ENCODE measurements around the gene SDF4. TPM values are rescaled to one million over a fixed set of nuclear protein-coding genes. Genes with fewer than 3 reads are reported as not detected.

Gene SDF4
- total RNA-seq, 4 donors from 2014 or later: 93.3 to 170 (median 110) TPM

DNA sequence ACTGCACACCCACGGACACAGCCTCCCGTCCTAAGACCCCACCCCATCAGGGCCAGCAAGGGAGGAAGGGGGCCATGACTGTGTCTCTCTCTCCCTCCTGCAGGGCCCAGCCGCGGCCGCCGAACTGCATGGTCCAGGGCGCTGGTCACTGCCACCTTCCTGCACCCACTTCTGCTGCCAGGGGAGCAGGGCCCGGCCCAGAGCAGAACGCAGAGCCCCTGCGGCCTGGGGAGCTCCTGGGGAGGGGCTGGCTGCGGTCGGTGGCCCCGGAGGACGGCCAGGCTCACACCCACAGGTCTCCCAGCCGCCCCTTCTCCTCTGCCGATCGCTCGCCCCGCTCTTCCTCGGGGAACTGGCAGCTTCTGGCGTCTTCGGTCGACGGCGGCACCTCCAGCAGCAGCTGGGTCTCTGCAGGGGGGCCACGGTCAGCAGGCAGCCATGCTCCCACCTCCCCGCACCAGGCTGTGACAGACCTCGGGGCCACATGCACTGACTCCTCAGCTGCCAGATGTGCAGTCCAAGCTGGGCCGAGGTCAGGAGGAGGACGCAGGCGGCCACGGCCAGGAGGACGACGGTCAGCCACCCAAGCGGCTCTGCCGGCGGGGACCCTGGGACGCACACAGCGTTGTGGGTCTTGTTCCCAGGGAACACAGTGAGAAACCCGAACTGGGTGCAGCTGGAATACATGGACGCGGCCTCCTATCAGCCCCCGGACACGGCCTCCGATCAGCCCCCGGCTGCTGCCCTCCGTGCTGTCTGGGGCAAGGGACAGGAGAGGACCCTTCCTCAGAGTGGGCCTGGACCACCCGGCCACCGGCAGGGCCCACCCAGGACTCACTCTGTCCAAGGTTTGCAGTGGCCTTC lies 28.0 kb downstream of the SDF4 start:
- no peak for DNase-seq (ENCODE audit: low spot score in 2 of 2)
- no peak for TF ChIP-seq EP300 (IDR thresholded peaks at IDR 0.05)
- TF ChIP-seq, protein P1, sequence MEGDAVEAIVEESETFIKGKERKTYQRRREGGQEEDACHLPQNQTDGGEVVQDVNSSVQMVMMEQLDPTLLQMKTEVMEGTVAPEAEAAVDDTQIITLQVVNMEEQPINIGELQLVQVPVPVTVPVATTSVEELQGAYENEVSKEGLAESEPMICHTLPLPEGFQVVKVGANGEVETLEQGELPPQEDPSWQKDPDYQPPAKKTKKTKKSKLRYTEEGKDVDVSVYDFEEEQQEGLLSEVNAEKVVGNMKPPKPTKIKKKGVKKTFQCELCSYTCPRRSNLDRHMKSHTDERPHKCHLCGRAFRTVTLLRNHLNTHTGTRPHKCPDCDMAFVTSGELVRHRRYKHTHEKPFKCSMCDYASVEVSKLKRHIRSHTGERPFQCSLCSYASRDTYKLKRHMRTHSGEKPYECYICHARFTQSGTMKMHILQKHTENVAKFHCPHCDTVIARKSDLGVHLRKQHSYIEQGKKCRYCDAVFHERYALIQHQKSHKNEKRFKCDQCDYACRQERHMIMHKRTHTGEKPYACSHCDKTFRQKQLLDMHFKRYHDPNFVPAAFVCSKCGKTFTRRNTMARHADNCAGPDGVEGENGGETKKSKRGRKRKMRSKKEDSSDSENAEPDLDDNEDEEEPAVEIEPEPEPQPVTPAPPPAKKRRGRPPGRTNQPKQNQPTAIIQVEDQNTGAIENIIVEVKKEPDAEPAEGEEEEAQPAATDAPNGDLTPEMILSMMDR (IDR thresholded peaks at IDR 0.05): no peak
- TF ChIP-seq POLR2A (IDR thresholded peaks at IDR 0.05): no peak
- WGBS, 2 donors: 64 to 75% methylated on average over 23 to 35 of the region's 49 CpGs
- Histone ChIP-seq H3K4me1 (peaks cover 0 to 41% (median 25%) of the 10 kb centered on the region in 4 donors), H3K4me3 (no peak overlapping the region), H3K36me3 (no peaks in the 10 kb centered on the region), H3K27ac (no peak overlapping the region), H3K27me3 (peaks cover 0 to 77% of the 10 kb centered on the region in 2 donors), H3K9me3 (no peaks in the 10 kb centered on the region)

DNA sequence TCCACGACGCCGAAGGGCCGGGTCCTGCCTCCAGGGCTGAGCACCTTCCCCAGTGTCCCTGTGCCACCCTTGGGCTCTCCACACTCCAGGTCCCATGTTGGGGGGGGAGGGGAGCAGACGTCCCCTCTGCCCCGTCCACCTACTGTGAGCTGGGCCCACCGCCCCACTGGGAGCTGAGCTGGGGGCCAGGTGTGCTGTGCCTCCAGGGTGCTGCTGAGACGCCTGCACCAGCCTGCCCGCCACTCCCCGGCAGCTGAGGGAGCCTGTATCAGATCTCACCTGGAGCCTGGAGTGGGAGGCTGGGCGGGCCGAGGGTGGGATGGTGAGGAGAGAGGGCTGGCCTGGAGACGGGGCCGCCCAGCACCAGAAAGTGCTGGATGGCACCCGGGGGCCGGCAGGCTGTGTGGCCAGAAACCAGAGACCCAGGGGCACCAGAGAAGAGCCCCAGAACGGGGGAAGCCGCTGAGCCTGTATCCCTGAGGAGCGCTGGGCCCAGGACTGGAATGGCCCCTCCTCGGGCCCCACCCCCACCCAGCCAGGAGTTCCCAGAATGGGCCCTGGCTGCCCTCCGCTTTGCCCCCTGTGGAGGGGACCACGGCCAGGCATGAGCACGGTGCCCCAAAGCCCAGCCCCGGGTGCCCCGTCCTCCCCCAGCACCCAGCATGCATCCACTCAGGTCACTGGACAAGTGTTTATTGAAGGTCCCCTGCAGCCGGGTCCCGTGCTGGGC lies 28.8 kb downstream of the SDF4 start:
- Histone ChIP-seq H3K9me3 (no peaks in the 10 kb centered on the region), H3K27me3 (peaks cover 0 to 70% of the 10 kb centered on the region in 2 donors), H3K4me3 (no peak overlapping the region), H3K4me1 (peaks cover 0 to 33% (median 17%) of the 10 kb centered on the region in 4 donors), H3K36me3 (no peaks in the 10 kb centered on the region), H3K27ac (no peak overlapping the region)
- TF ChIP-seq POLR2A (IDR thresholded peaks at IDR 0.05) (no peak), EP300 (IDR thresholded peaks at IDR 0.05) (no peak)
- TF ChIP-seq, protein P1 (IDR thresholded peaks at IDR 0.05): no peak
- 69 to 81% methylated on average over 19 to 21 of the region's 27 CpGs for WGBS, 2 donors
- DNase-seq (ENCODE audit: low spot score in 2 of 2): no peak

DNA sequence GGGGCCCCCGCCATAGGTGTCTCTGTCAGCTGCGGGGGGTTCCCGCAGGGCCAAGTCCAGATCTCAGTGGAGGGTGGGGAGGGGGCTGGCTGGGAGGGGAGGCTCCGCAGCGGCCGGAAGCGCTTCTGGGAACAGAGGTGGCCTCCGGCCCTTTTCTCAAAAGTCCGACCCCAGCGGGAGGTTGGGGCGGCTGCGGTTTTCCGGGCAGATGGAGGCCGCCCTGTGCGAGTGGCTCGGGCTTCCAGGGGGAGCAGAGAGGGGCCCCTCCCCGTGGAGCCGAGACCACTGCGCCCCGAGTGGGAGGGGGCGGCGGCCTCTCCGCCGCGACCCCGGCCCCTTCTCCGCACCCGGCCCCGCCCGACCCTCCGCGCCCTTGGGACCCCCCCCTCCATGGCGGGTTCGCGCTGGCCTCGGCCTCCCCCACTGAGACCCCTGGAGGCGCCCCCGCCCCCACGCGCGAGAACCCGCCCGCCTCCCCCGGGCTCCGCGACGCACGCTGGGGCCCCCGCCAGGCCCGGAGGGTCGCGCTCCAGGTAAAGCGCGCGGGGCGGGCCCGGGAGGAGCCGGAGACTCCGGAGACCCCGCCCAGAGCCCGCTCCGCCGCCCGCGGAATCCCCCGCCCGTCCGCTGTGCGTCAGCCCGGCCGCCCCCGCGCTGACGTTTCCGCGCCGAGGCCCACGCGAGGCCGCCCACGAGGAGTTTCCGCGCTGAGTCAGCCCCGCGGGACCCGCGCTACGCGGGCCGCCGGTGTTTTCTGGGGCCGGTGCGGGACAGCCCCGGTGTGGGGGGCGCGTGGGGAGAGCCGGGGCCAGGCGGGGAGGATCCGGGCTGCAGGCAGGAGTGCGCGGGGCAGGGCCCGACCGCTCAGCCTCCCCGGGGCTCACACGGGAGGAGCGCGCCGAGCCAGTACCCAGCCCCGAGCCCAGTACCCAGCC lies 30.7 kb downstream of the SDF4 start:
- Histone ChIP-seq H3K4me1 (peaks cover 0 to 19% (median 6%) of the 10 kb centered on the region in 4 donors), H3K27ac (peak overlapping the region in 1 of 4 donors; percentile 11), H3K9me3 (peaks cover 0 to under 1% (median 0%) of the 10 kb centered on the region in 4 donors), H3K4me3 (peak overlapping the region; percentile 15 to 50 (median 34)), H3K36me3 (no peaks in the 10 kb centered on the region), H3K27me3 (peaks cover 0 to 51% of the 10 kb centered on the region in 2 donors)
- no peak for DNase-seq (ENCODE audit: low spot score in 2 of 2)
- TF ChIP-seq, protein P1 (IDR thresholded peaks at IDR 0.05): no peak
- 4 to 5% methylated on average over 22 to 39 of the region's 109 CpGs for WGBS, 2 donors

DNA sequence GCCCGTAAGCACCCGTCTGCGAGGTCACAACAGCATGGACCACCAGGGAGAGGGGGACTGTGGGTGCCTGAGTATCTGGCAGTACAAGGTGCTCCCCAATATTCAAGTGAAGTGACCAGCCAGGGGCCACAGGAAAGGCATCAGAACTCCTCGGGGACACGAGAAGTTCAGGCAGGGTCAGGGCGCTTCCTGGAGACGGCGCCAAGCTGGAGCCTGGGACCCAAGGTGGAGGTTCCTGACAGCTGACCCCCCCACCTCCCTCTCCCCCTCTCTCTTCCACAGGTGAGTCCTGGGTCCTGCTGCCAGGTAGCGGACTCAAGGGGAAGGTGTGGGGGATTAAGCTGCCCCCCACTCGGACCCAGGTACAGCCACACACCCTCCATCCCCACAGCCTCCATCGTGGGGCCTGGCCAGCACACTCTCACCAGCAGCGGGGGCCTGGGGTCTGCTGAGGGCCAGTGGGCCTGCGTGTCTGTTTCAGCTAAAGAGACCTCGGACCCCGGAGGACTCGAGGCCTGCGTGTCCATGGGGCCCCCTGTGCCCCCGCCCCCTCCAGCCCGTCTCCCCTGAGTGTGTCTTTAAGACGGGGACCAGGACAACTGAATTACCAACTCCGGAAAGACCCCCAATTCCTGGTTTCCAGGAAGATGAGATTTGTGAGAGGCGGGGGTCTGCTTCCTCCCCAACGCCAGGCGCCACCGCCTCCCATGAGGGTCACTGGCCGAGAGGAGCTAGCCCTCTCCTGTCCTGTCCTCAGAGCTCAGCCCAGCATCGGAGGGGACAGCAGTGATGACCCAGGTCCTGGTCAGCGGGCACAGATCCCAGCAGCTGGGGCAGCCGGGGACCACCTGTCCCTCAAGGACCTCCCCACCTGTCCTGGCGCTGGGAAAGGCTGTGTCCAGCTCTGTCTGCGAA lies 31.6 kb downstream of the SDF4 start:
- WGBS, 2 donors: 76 to 85% methylated on average over 19 to 25 of the region's 31 CpGs
- Histone ChIP-seq H3K27me3 (peaks cover 0 to 42% of the 10 kb centered on the region in 2 donors), H3K4me3 (no peak overlapping the region), H3K27ac (no peak overlapping the region), H3K36me3 (no peaks in the 10 kb centered on the region), H3K9me3 (peaks cover 0 to 10% (median 0%) of the 10 kb centered on the region in 4 donors), H3K4me1 (peaks cover 0 to 12% (median 3%) of the 10 kb centered on the region in 4 donors)
- TF ChIP-seq, protein P1 (IDR thresholded peaks at IDR 0.05): no peak
- no peak for TF ChIP-seq POLR2A (IDR thresholded peaks at IDR 0.05)
- TF ChIP-seq EP300 (IDR thresholded peaks at IDR 0.05): no peak
- DNase-seq (ENCODE audit: low spot score in 2 of 2): no peak
